Muscle of arm (tissue), 12 donors: ENCODE results near the gene LYL1. TPM values are rescaled to one million over a fixed set of nuclear protein-coding genes. Genes with fewer than 3 reads are reported as not detected.

ENCODE experiments used
- DNase-seq: peaks from one replicate; pipeline ENCODE4 v3.0.0-alpha.2; 2013
- polyA plus RNA-seq, 12 donors: library from polyadenylated mRNA; unstranded; fragments of 120-200 nt; gene quantifications; one replicate each; pipeline ENCODE4 v1.2.1, GENCODE V29; 2013; ENCODE audit not compliant: insufficient read length in 12 of 12

Gene LYL1
- polyA plus RNA-seq, 12 donors = 2.5 to 10.0 (median 3.6) TPM; not detected in 1

GRCh38 chr19:13058951-13059660 is 43.6 kb downstream of the LYL1 start:
- DNase-seq = peak; percentile 70

DNA sequence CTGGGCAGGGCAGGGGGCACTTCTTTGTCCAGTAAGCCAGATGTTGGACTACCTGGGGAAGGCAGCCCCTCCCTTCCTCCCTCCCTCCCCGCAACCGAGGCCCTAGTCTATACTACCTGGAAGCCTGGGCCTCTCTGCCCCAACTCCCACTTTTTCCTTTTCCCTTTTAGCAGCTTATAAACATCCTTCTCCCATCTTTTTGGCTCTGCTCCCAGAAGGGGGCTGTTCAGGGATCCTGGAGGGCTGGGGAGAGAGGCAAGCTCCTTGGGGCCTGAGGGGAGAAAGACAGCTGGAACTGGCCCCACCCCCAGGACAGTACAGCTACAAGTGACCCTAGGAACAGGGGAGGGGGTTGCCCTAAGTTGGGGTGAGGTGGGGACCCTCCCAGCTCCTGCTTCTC is 44.9 kb downstream of the LYL1 start:
- no peak for DNase-seq

DNA sequence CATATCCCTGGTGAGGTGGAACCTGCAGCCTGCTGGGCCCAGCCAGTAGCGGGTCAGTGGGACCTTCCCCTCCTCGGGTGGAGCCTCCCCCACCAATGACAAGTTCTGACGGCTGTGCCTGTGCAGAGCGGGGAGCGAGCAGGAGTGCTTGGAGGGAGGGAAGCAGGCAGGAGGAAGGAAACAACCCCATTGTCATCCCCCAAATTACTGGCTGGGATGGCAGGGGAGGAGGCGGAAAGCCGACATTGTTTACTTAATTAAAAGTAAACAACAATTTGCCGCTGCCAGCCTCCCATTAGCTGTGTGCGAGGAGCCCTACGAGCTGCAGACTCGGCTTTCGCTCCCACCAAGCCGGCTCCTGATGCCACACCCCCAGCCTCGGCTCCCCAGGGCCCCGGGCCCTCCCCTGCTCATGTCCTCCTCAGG is 45.5 kb downstream of the LYL1 start:
- DNase-seq = no peak

- peak; percentile 66 for DNase-seq
Measured at GRCh38 chr19:13056052-13056660, 46.5 kb downstream of the LYL1 start.

DNA sequence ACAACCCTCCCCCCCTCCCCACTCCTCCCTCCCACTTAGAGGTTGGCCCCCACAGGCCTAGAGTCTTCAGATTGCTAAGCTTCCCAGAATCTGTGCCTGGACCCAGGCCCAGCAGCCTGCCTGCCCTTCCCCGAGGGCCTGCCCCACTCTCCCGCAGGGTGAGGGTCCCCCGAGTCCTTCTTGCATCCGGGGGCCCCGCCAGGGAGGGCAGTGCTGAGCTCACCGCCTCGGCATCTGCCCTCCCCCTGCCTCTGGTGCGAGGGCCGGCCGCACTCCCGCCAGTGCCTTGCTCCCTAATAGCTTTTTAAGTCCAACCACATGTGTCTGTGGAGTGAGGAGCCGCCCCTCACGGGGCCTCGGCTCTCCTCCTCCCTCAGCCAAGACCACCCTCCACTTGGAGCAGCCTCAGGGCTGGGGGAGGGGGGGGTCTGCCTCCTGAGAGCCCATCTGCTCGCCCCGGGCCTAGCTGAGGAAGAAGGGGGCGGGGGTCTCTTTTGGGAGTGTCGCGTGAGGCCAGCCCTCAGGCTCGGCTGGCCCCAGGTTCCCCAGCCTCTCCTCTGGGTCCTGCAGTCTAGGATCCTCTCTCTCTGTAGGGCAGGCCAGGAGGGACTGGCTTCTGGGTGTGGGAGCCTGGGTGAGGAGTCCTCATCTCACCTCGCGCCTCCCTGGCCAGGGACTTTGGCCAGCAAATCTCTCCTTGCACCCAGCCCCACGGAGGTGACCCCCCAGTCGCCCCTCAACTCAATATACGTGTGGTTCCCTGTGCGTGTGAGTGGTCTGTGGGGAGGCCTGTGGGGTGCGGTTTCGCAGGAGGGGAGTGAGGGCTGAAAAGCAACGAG is 47.2 kb downstream of the LYL1 start:
- DNase-seq = peak; percentile 87

DNA sequence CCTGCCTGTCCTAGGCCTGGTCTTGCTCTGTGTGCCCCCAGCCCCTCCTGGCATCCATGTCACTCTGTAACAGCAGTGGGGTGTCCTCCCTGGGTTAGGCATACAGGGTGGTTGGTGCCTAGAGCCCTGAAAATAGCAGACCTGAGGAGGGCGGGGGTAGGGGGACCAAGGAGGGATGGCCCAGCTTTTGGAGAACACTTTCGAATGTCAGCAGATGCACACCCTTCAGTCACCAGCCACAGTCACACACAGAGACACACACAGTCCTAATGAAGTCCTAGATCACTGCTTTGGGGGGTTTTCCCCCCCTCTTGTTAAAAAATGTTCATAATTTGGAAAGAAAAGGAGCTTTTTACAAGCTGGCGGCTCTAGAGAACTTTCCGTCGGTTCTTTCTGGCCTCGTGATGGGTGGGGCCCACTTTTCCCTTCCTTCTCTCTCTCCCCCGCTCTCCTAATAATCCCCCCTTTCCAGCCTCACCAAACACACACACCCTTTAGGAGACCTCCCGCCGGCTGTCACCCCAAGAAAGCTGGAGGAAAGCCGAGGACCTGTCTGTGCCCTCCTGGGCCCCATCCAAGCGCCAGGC is 47.9 kb downstream of the LYL1 start:
- peak; percentile 87 for DNase-seq

DNA sequence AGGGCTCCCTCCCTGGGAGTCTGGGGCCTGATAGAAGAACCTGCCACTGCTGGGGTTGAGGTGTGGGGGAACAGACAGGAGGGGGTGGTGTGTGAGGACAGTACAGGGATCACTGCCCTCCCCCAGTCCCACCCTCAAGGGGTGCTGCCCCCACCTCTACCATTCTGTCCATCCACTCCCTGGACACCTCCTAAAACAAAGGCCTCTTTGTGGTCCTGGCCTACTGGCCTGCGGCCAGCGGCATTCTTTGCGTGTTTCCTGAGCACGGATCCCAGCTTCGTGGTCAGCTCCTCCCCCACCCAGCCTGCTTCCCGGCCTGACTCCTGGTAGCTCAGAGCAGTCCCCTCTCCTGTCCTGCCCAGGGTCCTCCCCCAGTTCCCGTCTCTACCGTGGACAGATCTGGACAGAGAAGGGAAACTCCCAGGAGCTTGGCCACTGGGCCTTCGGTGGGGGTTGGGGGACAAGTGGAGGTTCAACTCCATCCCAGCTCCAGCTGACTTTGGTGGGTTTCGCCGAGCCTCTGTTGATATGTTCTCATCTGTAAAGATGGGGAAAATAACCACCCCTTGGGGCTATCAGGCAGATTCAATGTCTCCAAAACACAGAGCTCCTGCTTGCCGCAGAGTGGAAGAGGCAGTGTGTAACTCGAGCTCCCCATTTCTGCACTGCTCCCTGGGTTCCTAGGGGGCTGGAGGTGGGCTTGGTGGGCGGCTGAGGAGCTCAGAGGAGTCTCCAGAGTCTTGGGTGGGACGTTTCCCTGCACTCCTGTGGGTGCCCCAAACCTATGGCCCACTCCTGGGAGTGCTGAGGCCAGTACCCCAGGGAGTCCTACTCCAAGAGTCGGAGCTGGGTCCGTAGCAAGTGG is 48.7 kb downstream of the LYL1 start:
- peak; percentile 78 for DNase-seq

DNA sequence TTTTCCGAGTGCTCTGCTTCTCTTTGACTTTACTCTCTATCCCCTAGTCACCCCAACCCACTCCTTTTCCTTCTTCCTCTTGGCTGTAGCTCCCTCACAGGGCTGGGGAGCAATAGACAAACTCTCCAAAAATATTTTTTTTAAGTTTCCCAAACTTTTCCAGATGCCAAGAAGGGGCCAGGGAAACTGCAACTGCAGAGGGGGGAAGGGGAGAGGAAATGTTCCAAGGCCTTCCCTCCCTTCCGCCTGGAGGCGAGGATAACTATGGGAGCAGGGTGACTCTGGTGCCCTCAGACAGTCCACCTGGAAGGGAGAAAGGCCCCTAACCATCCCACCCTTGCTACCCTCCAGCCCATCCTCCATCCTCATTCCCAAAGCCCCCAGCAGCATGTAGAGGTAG is 49.4 kb downstream of the LYL1 start:
- DNase-seq = peak; percentile 74

- no peak for DNase-seq
Measured at GRCh38 chr19:13052447-13053175, 50.0 kb downstream of the LYL1 start.

DNA sequence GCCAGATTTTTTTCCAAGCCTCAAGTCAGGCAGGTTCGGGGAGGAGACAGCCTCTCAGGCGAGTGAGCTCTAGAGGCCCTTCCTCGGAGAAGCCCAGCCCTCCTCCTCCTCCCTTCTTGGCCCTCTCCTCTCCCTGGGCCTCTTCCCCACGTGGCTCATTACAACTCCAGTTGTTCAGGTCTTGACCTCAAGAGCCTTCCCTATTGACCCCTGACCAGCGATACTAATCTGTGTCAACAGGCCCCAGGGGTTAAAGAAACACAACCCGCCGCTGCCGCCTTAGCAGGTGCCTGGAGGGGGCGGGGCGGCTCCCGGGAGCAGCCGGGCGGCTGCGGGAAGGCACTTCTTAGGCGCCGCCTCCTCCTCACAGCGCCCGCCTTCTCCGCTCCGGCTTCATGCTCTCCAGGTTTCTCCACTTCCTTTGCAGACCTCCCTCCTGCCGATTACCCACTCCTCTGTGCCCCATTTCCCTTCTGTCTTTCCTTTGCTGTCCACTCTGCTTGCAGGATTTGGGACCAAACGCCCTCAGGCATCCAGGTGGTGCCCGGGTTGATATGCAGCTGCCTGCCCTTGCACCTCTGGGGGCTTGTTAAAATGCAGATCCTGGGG is 51.0 kb downstream of the LYL1 start:
- no peak for DNase-seq

- DNase-seq = no peak
Measured at GRCh38 chr19:13050274-13050673, 52.4 kb downstream of the LYL1 start.

Other genes with a start within 250 kb of the LYL1 start
- gene DNASE2, start 221.4 kb downstream of the LYL1 start, polyA plus RNA-seq = 10 to 100 TPM in 4 of 12 donors, 1 to 10 TPM in 7, not detected in 1; 6.4 to 18.1 (median 8.6) TPM
- gene KLF1, start 215.7 kb downstream of the LYL1 start, polyA plus RNA-seq = 1 to 10 TPM in 1 of 12 donors, under 1 TPM in 9, not detected in 2; 0.15 to 2.8 (median 0.43) TPM
- 10 to 100 TPM in 11 of 12 donors, not detected in 1; 15.0 to 33.8 (median 25.4) TPM for gene GCDH, start 211.7 kb downstream of the LYL1 start, polyA plus RNA-seq
- gene SYCE2, start 183.6 kb downstream of the LYL1 start, polyA plus RNA-seq = 1 to 10 TPM in 10 of 12 donors, not detected in 2; 2.1 to 4.5 (median 3.2) TPM
- 10 to 100 TPM in 11 of 12 donors, not detected in 1; 25.7 to 45.4 (median 34.4) TPM for gene FARSA, start 169.1 kb downstream of the LYL1 start, polyA plus RNA-seq
- gene CALR, start 164.2 kb downstream of the LYL1 start, polyA plus RNA-seq = 100 to 1,000 TPM; 312 to 584 (median 398) TPM
- gene RAD23A, start 157.0 kb downstream of the LYL1 start, polyA plus RNA-seq = 100 to 1,000 TPM in 9 of 12 donors, 10 to 100 TPM in 3; 80.3 to 659 (median 114) TPM
- 10 to 100 TPM in 11 of 12 donors, not detected in 1; 31.9 to 47.7 (median 36.5) TPM for gene GADD45GIP1, start 145.6 kb downstream of the LYL1 start, polyA plus RNA-seq
- under 1 TPM in 6 of 12 donors, not detected in 6; 0.12 to 0.23 (median 0.16) TPM for gene DAND5, start 133.3 kb downstream of the LYL1 start, polyA plus RNA-seq
- gene NFIX, start 107.4 kb downstream of the LYL1 start, polyA plus RNA-seq = 100 to 1,000 TPM in 8 of 12 donors, 10 to 100 TPM in 4; 73.2 to 280 (median 105) TPM
- gene TRMT1, start 13.9 kb upstream of the LYL1 start, polyA plus RNA-seq = 10 to 100 TPM in 11 of 12 donors, not detected in 1; 21.0 to 41.7 (median 23.9) TPM
- gene NACC1, start 15.4 kb upstream of the LYL1 start, polyA plus RNA-seq = 10 to 100 TPM in 11 of 12 donors, not detected in 1; 11.7 to 37.6 (median 16.0) TPM
- 10 to 100 TPM in 11 of 12 donors, not detected in 1; 26.2 to 59.3 (median 31.5) TPM for gene STX10, start 47.5 kb upstream of the LYL1 start, polyA plus RNA-seq
- 100 to 1,000 TPM in 3 of 12 donors, 10 to 100 TPM in 8, not detected in 1; 36.9 to 203 (median 55.6) TPM for gene IER2, start 47.6 kb upstream of the LYL1 start, polyA plus RNA-seq